Glutamatergic neuron (in vitro differentiated cells): ENCODE data around the gene DES. TPM values are rescaled to one million over a fixed set of nuclear protein-coding genes. Genes with fewer than 3 reads are reported as not detected.

Experiments
- DNase-seq: peaks from one replicate; pipeline ENCODE4 v3.0.0; 2022
- H3K27ac Mint-ChIP-seq: one replicate; pipeline ENCODE4 v1.8.0; 2020; ENCODE audit warnings: mild to moderate bottlenecking, mixed read lengths, inconsistent platforms; ENCODE audit not compliant: unreplicated experiment
- H3K27me3 Mint-ChIP-seq: one replicate; pipeline ENCODE4 v1.8.0; 2020; ENCODE audit warnings: mild to moderate bottlenecking, moderate library complexity, mixed read lengths, inconsistent platforms; ENCODE audit not compliant: unreplicated experiment
- H3K36me3 Mint-ChIP-seq: one replicate; pipeline ENCODE4 v1.8.0; 2020; ENCODE audit warnings: mild to moderate bottlenecking, mixed read lengths, inconsistent platforms; ENCODE audit not compliant: unreplicated experiment
- H3K4me1 Mint-ChIP-seq: one replicate; pipeline ENCODE4 v1.8.0; 2020; ENCODE audit warnings: mild to moderate bottlenecking, low read depth, mixed read lengths, inconsistent platforms; ENCODE audit not compliant: unreplicated experiment
- H3K4me3 Mint-ChIP-seq: one replicate; pipeline ENCODE4 v1.8.0; 2020; ENCODE audit warnings: mild to moderate bottlenecking, mixed read lengths, inconsistent platforms; ENCODE audit not compliant: unreplicated experiment
- H3K9me3 Mint-ChIP-seq: one replicate; pipeline ENCODE4 v1.8.0; 2020; ENCODE audit warnings: mild to moderate bottlenecking, moderate library complexity, mixed read lengths, inconsistent platforms; ENCODE audit not compliant: unreplicated experiment
- total RNA-seq: library from RNA; stranded (reverse); fragmentation: NEBNext Ultra II Directional; extraction: Animal tissue kit (Norgen Biotek cat#: 25700); gene quantifications from one replicate; pipeline ENCODE4 v1.2.1, GENCODE V29; 2021; ENCODE audit not compliant: unreplicated experiment
- TF ChIP-seq, protein P1 (sequence below): fragments of 200-600 bp; sonication (generic); IDR thresholded peaks from one replicate; pipeline ENCODE4 v1.5.0; 2021; ENCODE audit not compliant: partially characterized antibody, unreplicated experiment

The DES gene
- total RNA-seq, 1 donor from 2014 or later: 1.3 TPM

- Mint-ChIP-seq H3K27ac (no peak overlapping the region), H3K9me3 (peaks cover 6% of the 10 kb centered on the region), H3K36me3 (no peaks in the 10 kb centered on the region), H3K4me1 (peaks cover 8% of the 10 kb centered on the region), H3K27me3 (peaks cover 3% of the 10 kb centered on the region), H3K4me3 (no peak overlapping the region)
- DNase-seq: no peak
- TF ChIP-seq, protein P1, sequence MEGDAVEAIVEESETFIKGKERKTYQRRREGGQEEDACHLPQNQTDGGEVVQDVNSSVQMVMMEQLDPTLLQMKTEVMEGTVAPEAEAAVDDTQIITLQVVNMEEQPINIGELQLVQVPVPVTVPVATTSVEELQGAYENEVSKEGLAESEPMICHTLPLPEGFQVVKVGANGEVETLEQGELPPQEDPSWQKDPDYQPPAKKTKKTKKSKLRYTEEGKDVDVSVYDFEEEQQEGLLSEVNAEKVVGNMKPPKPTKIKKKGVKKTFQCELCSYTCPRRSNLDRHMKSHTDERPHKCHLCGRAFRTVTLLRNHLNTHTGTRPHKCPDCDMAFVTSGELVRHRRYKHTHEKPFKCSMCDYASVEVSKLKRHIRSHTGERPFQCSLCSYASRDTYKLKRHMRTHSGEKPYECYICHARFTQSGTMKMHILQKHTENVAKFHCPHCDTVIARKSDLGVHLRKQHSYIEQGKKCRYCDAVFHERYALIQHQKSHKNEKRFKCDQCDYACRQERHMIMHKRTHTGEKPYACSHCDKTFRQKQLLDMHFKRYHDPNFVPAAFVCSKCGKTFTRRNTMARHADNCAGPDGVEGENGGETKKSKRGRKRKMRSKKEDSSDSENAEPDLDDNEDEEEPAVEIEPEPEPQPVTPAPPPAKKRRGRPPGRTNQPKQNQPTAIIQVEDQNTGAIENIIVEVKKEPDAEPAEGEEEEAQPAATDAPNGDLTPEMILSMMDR: no peak
Observed at GRCh38 chr2:219468410-219469185, 50.4 kb downstream of the DES start.

GRCh38 chr2:219469186-219469724 is 51.1 kb downstream of the DES start:
- Mint-ChIP-seq H3K36me3 (no peaks in the 10 kb centered on the region), H3K27me3 (peaks cover 3% of the 10 kb centered on the region), H3K9me3 (peaks cover 6% of the 10 kb centered on the region), H3K27ac (no peak overlapping the region), H3K4me3 (no peak overlapping the region), H3K4me1 (peaks cover 10% of the 10 kb centered on the region)
- DNase-seq: no peak
- TF ChIP-seq, protein P1: no peak

- Mint-ChIP-seq H3K4me1 (peaks cover 10% of the 10 kb centered on the region), H3K27me3 (peaks cover 3% of the 10 kb centered on the region), H3K4me3 (no peak overlapping the region), H3K27ac (no peak overlapping the region), H3K9me3 (peaks cover 3% of the 10 kb centered on the region), H3K36me3 (no peaks in the 10 kb centered on the region)
- TF ChIP-seq, protein P1: no peak
- no peak for DNase-seq
Observed at GRCh38 chr2:219470429-219470828, 52.3 kb downstream of the DES start.

- no peak for DNase-seq
- H3K9me3 Mint-ChIP-seq: peaks cover under 1% of the 10 kb centered on the region
- TF ChIP-seq, protein P1: no peak
- peaks cover 13% of the 10 kb centered on the region for H3K4me1 Mint-ChIP-seq
- H3K4me3 Mint-ChIP-seq: no peak overlapping the region
- peaks cover 2% of the 10 kb centered on the region for H3K27me3 Mint-ChIP-seq
- H3K27ac Mint-ChIP-seq: no peak overlapping the region
- no peaks in the 10 kb centered on the region for H3K36me3 Mint-ChIP-seq
Observed at GRCh38 chr2:219471476-219472371, 53.5 kb downstream of the DES start.
